Measurements from ENCODE around the gene FBXW9.
"Not testable (repeated sequence)": the region's sequence is repeated elsewhere in the genome, so short reads cannot be mapped to it uniquely, and the experiment has no call there.

Gene FBXW9

GRCh38 chr19:12680034-12680433 lies 16.4 kb downstream of the FBXW9 start:
- no peak for DNase-seq

- DNase-seq, result not testable (repeated sequence)
Observed at GRCh38 chr19:12678039-12678438, 18.4 kb downstream of the FBXW9 start.

GRCh38 chr19:12676928-12677327 lies 19.5 kb downstream of the FBXW9 start:
- DNase-seq, result no peak

GRCh38 chr19:12676384-12676792 lies 20.0 kb downstream of the FBXW9 start:
- DNase-seq, result peak; percentile 82 to 90

GRCh38 chr19:12675940-12676339 lies 20.5 kb downstream of the FBXW9 start:
- no peak for DNase-seq

GRCh38 chr19:12675399-12675798 lies 21.0 kb downstream of the FBXW9 start:
- no peak for DNase-seq

- no peak for DNase-seq
Observed at GRCh38 chr19:12672744-12673143, 23.7 kb downstream of the FBXW9 start.

- no peak for DNase-seq
Observed at GRCh38 chr19:12670159-12670928, 26.1 kb downstream of the FBXW9 start.

GRCh38 chr19:12669270-12670158 lies 26.9 kb downstream of the FBXW9 start:
- DNase-seq, result peak; percentile 72 to 76

GRCh38 chr19:12668932-12669269 lies 27.5 kb downstream of the FBXW9 start:
- peak; percentile 70 to 74 for DNase-seq

GRCh38 chr19:12668346-12668745 lies 28.1 kb downstream of the FBXW9 start:
- no peak for DNase-seq

- no peak for DNase-seq
Observed at GRCh38 chr19:12667731-12668302, 28.6 kb downstream of the FBXW9 start.

GRCh38 chr19:12666265-12667048 lies 30.0 kb downstream of the FBXW9 start, which contains the start of the genes MAN2B1 and WDR83:
Gene MAN2B1 (minus strand): TSS chr19:12666742. CDS start chr19:12666701, 41 bp downstream.
Gene WDR83 (plus strand): TSS chr19:12666807. CDS start chr19:12669791, 2,984 bp downstream.
- peak; percentile 78 to 82 for DNase-seq

GRCh38 chr19:12665671-12666264 lies 30.7 kb downstream of the FBXW9 start:
- DNase-seq, result no peak

- peak; percentile 44 to 45 for DNase-seq
Observed at GRCh38 chr19:12665281-12665573, 31.2 kb downstream of the FBXW9 start.

GRCh38 chr19:12664406-12665280 lies 31.8 kb downstream of the FBXW9 start:
- DNase-seq, result no peak

- DNase-seq, result no peak
Observed at GRCh38 chr19:12660980-12661379, 35.5 kb downstream of the FBXW9 start.

- no peak for DNase-seq
Observed at GRCh38 chr19:12657966-12658365, 38.5 kb downstream of the FBXW9 start.

GRCh38 chr19:12656899-12657571 lies 39.4 kb downstream of the FBXW9 start:
- no peak for DNase-seq

- no peak for DNase-seq
Observed at GRCh38 chr19:12655546-12655945, 40.9 kb downstream of the FBXW9 start.

- DNase-seq, result no peak
Observed at GRCh38 chr19:12652219-12652618, 44.2 kb downstream of the FBXW9 start.

Measured in activated CD4-positive, alpha-beta T cell treated with anti-CD3 and anti-CD28 coated beads for 4 hours (primary cell).